K562 (cell line): ENCODE results near the gene CIAO3. TPM values are rescaled to one million over a fixed set of nuclear protein-coding genes. Genes with fewer than 3 reads are reported as not detected.

Experiments
- microRNA counts: library from miRNA; unstranded; fragments of <30 nt; microRNA quantifications from one replicate; lab custom pipeline; 2016
- microRNA-seq: library from miRNA; unstranded; fragments of <30 nt; microRNA quantifications from one replicate; pipeline ENCODE4, GENCODE V29; 2018; ENCODE audit warnings: borderline microRNAs expressed
- polyA plus RNA-seq, 8 experiments: library from polyadenylated mRNA; depleted of rRNA in 4 of 8; stranded (reverse) in 5 of 8; unstranded in 3 of 8; fragments of >200 nt; fragmentation: Nextera tagmentation in 2 of 8; fragmentation: Illumina TruSeq in 1 of 8; extraction: Ambion mirVana in 2 of 8; extraction: Trizol in 1 of 8; gene quantifications; 2 replicates each; pipeline versions ENCODE4 v1.2.1 to v1.2.3, GENCODE V29; 2011 to 2014; ENCODE audit warnings: inconsistent platforms in 1 of 8, missing spikeins in 1 of 8
- small RNA-seq: library from RNA; depleted of rRNA; stranded (forward); fragments of <200 nt; gene quantifications from one replicate; pipeline ENCODE3, GENCODE V24; 2014
- total RNA-seq, 7 experiments: library from RNA; depleted of rRNA in 6 of 7; stranded (reverse); fragments of >200 nt in 6 of 7; fragmentation: Illumina TruSeq in 2 of 7; extraction: Trizol in 2 of 7; gene quantifications; 2 replicates each; pipeline versions ENCODE4 v1.2.1 to v1.2.3, GENCODE V29; 2011 to 2021; ENCODE audit warnings: low replicate concordance in 1 of 7

CIAO3 gene
- total and polyA plus RNA-seq, 9 of the 15 experiments (the other 6 are each of a cell fraction or from before 2014, with no cell fraction given), result 2.2 to 35.6 (median 18.7) TPM

MicroRNAs within 50 kb of the gene (microRNA counts, 767-probe panel; counts per million panel counts)
- 1,779 counts per million, percentile 46 among the panel's probes with 10 or more counts for microRNA hsa-miR-662 (lab: Ali Mortazavi, UCI)

Small RNA genes lying within 50 kb of the gene (microRNA-seq; reads per million reads assigned to microRNA genes)
- gene MIR662, result not detected

Small RNA genes lying within 50 kb of the gene (small RNA-seq; reads per million reads assigned to genes)
- gene MIR662, result not detected

Other genes starting within 250 kb of the CIAO3 start
Only the 7 nearest of the 25 such genes appear.
- gene FBXL16, start 35.2 kb downstream of the CIAO3 start, total RNA-seq (2014; rRNA removed), result 2.2 and 2.7 TPM in 2 replicates
- 0.54 and 1.4 TPM in 2 replicates for gene FBXL16, start 35.2 kb downstream of the CIAO3 start, total RNA-seq (2014; rRNA removed; fragmentation: Illumina TruSeq; extraction: Trizol)
- gene FBXL16, start 35.2 kb downstream of the CIAO3 start, total RNA-seq (2015; rRNA removed; fragmentation: Illumina TruSeq; extraction: Trizol), result 0.41 and 0.47 TPM in 2 replicates
- 6.0 and 8.2 TPM in 2 replicates for gene FBXL16, start 35.2 kb downstream of the CIAO3 start, total RNA-seq (2021)
- 1.7 and 3.0 TPM in 2 replicates for gene FBXL16, start 35.2 kb downstream of the CIAO3 start, polyA plus RNA-seq (2011; rRNA removed)
- 1.9 and 25.4 TPM in 2 replicates for gene FBXL16, start 35.2 kb downstream of the CIAO3 start, polyA plus RNA-seq (2014; fragmentation: Illumina TruSeq; extraction: Trizol)
- under 1 TPM; 0.21 to 0.37 TPM for gene FBXL16, start 35.2 kb downstream of the CIAO3 start, polyA plus RNA-seq (2014; fragmentation: Nextera tagmentation; extraction: Ambion mirVana)
- 3.1 and 3.3 TPM in 2 replicates for gene FBXL16, start 35.2 kb downstream of the CIAO3 start, polyA plus RNA-seq (2014; rRNA removed)
- 89.8 and 111 TPM in 2 replicates for gene METRN, start 25.9 kb downstream of the CIAO3 start, total RNA-seq (2014; rRNA removed)
- 1.0 and 2.0 TPM in 2 replicates for gene METRN, start 25.9 kb downstream of the CIAO3 start, total RNA-seq (2014; rRNA removed; fragmentation: Illumina TruSeq; extraction: Trizol)
- gene METRN, start 25.9 kb downstream of the CIAO3 start, total RNA-seq (2015; rRNA removed; fragmentation: Illumina TruSeq; extraction: Trizol), result 17.7 and 23.9 TPM in 2 replicates
- gene METRN, start 25.9 kb downstream of the CIAO3 start, total RNA-seq (2021), result 73.5 and 79.2 TPM in 2 replicates
- gene METRN, start 25.9 kb downstream of the CIAO3 start, polyA plus RNA-seq (2011; rRNA removed), result 15.4 and 33.4 TPM in 2 replicates
- gene METRN, start 25.9 kb downstream of the CIAO3 start, polyA plus RNA-seq (2014; fragmentation: Illumina TruSeq; extraction: Trizol), result 3.0 and 8.7 TPM in 2 replicates
- 1 to 10 TPM in 1 of 2 experiments, under 1 TPM in 1; 0.20 to 1.2 TPM for gene METRN, start 25.9 kb downstream of the CIAO3 start, polyA plus RNA-seq (2014; fragmentation: Nextera tagmentation; extraction: Ambion mirVana)
- 73.3 and 90.1 TPM in 2 replicates for gene METRN, start 25.9 kb downstream of the CIAO3 start, polyA plus RNA-seq (2014; rRNA removed)
- 170 and 221 TPM in 2 replicates for gene ANTKMT, start 19.9 kb downstream of the CIAO3 start, total RNA-seq (2014; rRNA removed)
- 2.3 and 4.3 TPM in 2 replicates for gene ANTKMT, start 19.9 kb downstream of the CIAO3 start, total RNA-seq (2014; rRNA removed; fragmentation: Illumina TruSeq; extraction: Trizol)
- 39.9 and 47.1 TPM in 2 replicates for gene ANTKMT, start 19.9 kb downstream of the CIAO3 start, total RNA-seq (2015; rRNA removed; fragmentation: Illumina TruSeq; extraction: Trizol)
- gene ANTKMT, start 19.9 kb downstream of the CIAO3 start, total RNA-seq (2021), result 217 and 240 TPM in 2 replicates
- gene ANTKMT, start 19.9 kb downstream of the CIAO3 start, polyA plus RNA-seq (2011; rRNA removed), result 19.1 and 26.3 TPM in 2 replicates
- 2.8 and 9.0 TPM in 2 replicates for gene ANTKMT, start 19.9 kb downstream of the CIAO3 start, polyA plus RNA-seq (2014; fragmentation: Illumina TruSeq; extraction: Trizol)
- 1 to 10 TPM in 1 of 2 experiments, under 1 TPM in 1; 0.58 to 2.1 TPM for gene ANTKMT, start 19.9 kb downstream of the CIAO3 start, polyA plus RNA-seq (2014; fragmentation: Nextera tagmentation; extraction: Ambion mirVana)
- 158 and 161 TPM in 2 replicates for gene ANTKMT, start 19.9 kb downstream of the CIAO3 start, polyA plus RNA-seq (2014; rRNA removed)
- gene CCDC78, start 14.6 kb downstream of the CIAO3 start, total RNA-seq (2014; rRNA removed), result 5.7 and 10.6 TPM in 2 replicates
- gene CCDC78, start 14.6 kb downstream of the CIAO3 start, total RNA-seq (2014; rRNA removed; fragmentation: Illumina TruSeq; extraction: Trizol), result 0.57 and 0.76 TPM in 2 replicates
- gene CCDC78, start 14.6 kb downstream of the CIAO3 start, total RNA-seq (2015; rRNA removed; fragmentation: Illumina TruSeq; extraction: Trizol), result 2.9 and 3.1 TPM in 2 replicates
- gene CCDC78, start 14.6 kb downstream of the CIAO3 start, total RNA-seq (2021), result 13.4 and 14.4 TPM in 2 replicates
- 3.0 and 5.9 TPM in 2 replicates for gene CCDC78, start 14.6 kb downstream of the CIAO3 start, polyA plus RNA-seq (2011; rRNA removed)
- gene CCDC78, start 14.6 kb downstream of the CIAO3 start, polyA plus RNA-seq (2014; fragmentation: Illumina TruSeq; extraction: Trizol), result 2.6 and 2.8 TPM in 2 replicates
- gene CCDC78, start 14.6 kb downstream of the CIAO3 start, polyA plus RNA-seq (2014; fragmentation: Nextera tagmentation; extraction: Ambion mirVana), result under 1 TPM; 0.24 to 0.29 TPM
- gene CCDC78, start 14.6 kb downstream of the CIAO3 start, polyA plus RNA-seq (2014; rRNA removed), result 17.7 and 20.6 TPM in 2 replicates
- gene HAGHL, start 13.9 kb downstream of the CIAO3 start, total RNA-seq (2014; rRNA removed), result 58.2 and 59.0 TPM in 2 replicates
- 3.2 and 8.2 TPM in 2 replicates for gene HAGHL, start 13.9 kb downstream of the CIAO3 start, total RNA-seq (2014; rRNA removed; fragmentation: Illumina TruSeq; extraction: Trizol)
- 20.7 and 22.1 TPM in 2 replicates for gene HAGHL, start 13.9 kb downstream of the CIAO3 start, total RNA-seq (2015; rRNA removed; fragmentation: Illumina TruSeq; extraction: Trizol)
- gene HAGHL, start 13.9 kb downstream of the CIAO3 start, total RNA-seq (2021), result 71.7 and 83.2 TPM in 2 replicates
- gene HAGHL, start 13.9 kb downstream of the CIAO3 start, polyA plus RNA-seq (2011; rRNA removed), result 27.0 and 41.6 TPM in 2 replicates
- 7.2 and 13.6 TPM in 2 replicates for gene HAGHL, start 13.9 kb downstream of the CIAO3 start, polyA plus RNA-seq (2014; fragmentation: Illumina TruSeq; extraction: Trizol)
- under 1 TPM; 0.31 to 0.48 TPM for gene HAGHL, start 13.9 kb downstream of the CIAO3 start, polyA plus RNA-seq (2014; fragmentation: Nextera tagmentation; extraction: Ambion mirVana)
- 69.8 and 83.4 TPM in 2 replicates for gene HAGHL, start 13.9 kb downstream of the CIAO3 start, polyA plus RNA-seq (2014; rRNA removed)
- gene MSLN, start 19.7 kb upstream of the CIAO3 start, total RNA-seq (2014; rRNA removed), result not detected in 2 replicates
- not detected in 2 replicates for gene MSLN, start 19.7 kb upstream of the CIAO3 start, total RNA-seq (2014; rRNA removed; fragmentation: Illumina TruSeq; extraction: Trizol)
- gene MSLN, start 19.7 kb upstream of the CIAO3 start, total RNA-seq (2015; rRNA removed; fragmentation: Illumina TruSeq; extraction: Trizol), result not detected in 2 replicates
- 0.22 TPM in 1 of 2 replicates, not detected in the other for gene MSLN, start 19.7 kb upstream of the CIAO3 start, total RNA-seq (2021)
- gene MSLN, start 19.7 kb upstream of the CIAO3 start, polyA plus RNA-seq (2011; rRNA removed), result not detected in 2 replicates
- gene MSLN, start 19.7 kb upstream of the CIAO3 start, polyA plus RNA-seq (2014; fragmentation: Illumina TruSeq; extraction: Trizol), result not detected in 2 replicates
- not detected for gene MSLN, start 19.7 kb upstream of the CIAO3 start, polyA plus RNA-seq (2014; fragmentation: Nextera tagmentation; extraction: Ambion mirVana)
- gene MSLN, start 19.7 kb upstream of the CIAO3 start, polyA plus RNA-seq (2014; rRNA removed), result not detected in 2 replicates
- gene RPUSD1, start 47.4 kb upstream of the CIAO3 start, total RNA-seq (2014; rRNA removed), result 50.7 and 67.3 TPM in 2 replicates
- 1.7 and 3.3 TPM in 2 replicates for gene RPUSD1, start 47.4 kb upstream of the CIAO3 start, total RNA-seq (2014; rRNA removed; fragmentation: Illumina TruSeq; extraction: Trizol)
- gene RPUSD1, start 47.4 kb upstream of the CIAO3 start, total RNA-seq (2015; rRNA removed; fragmentation: Illumina TruSeq; extraction: Trizol), result 22.7 and 27.2 TPM in 2 replicates
- gene RPUSD1, start 47.4 kb upstream of the CIAO3 start, total RNA-seq (2021), result 55.2 and 55.9 TPM in 2 replicates
- gene RPUSD1, start 47.4 kb upstream of the CIAO3 start, polyA plus RNA-seq (2011; rRNA removed), result 12.0 and 17.7 TPM in 2 replicates
- 7.0 and 30.1 TPM in 2 replicates for gene RPUSD1, start 47.4 kb upstream of the CIAO3 start, polyA plus RNA-seq (2014; fragmentation: Illumina TruSeq; extraction: Trizol)
- gene RPUSD1, start 47.4 kb upstream of the CIAO3 start, polyA plus RNA-seq (2014; fragmentation: Nextera tagmentation; extraction: Ambion mirVana), result under 1 TPM; 0.45 to 0.98 TPM
- gene RPUSD1, start 47.4 kb upstream of the CIAO3 start, polyA plus RNA-seq (2014; rRNA removed), result 56.6 and 66.9 TPM in 2 replicates